ENCODE results near the gene ATRIP.

DNA sequence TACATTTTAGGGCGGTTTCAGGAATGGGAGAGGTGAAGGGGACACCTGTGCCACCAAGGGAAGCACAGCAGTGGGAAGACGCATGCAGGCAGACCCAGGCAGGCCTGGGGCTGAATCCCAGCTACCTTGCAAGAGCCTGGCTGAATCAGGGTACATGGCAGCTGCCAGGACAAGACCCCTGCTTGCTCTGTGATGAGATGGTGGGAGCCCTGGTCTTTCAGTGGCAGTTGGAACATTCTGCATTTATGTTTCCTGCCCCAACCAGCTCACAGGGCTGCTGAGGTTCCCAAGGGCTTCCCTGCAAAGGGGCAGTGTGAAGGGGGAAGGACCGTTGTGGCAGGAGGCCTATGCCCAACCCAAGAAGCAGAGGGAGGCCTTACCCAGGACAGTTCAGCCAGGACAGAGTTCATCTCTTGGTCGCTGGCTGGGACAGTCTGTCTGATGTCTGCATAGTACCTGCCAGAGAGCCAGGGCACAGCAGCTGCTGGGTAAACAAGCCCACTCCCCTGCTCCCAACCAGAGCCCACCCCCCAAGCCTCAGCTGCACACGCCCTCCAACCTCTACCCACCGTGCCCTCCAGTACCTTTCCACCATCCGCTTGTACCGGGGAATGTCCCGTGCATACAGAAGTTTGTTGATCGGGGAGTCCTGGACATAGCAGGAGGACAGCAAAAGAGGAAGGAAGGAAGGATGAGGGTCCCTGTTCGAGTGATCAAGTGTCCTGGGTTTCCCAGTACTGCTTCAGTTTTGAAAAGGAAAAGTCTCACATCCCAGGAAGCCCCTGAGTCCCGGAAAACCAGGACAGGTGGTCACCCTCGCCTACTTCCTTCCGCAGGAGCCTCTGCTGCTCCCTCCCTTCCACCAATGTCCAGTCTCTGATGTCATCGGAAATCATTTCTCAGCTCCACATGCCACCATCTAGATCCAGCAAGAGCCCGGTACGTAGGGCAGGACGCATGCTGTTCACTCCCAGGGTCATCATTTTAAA lies 39.8 kb upstream of the ATRIP start:
- TF ChIP-seq EZH2 (IDR thresholded peaks at IDR 0.05): no peak
- TF ChIP-seq POLR2AphosphoS5 (IDR thresholded peaks at IDR 0.05; ENCODE audit: borderline replicate concordance, low read depth, low read length): no peak
- no peak for TF ChIP-seq FOXP2 (optimal IDR thresholded peaks at IDR 0.05; ENCODE audit: control extremely low read depth, extremely low read length, insufficient read depth)
